ENCODE results near the gene ALDH1A3. TPM values are rescaled to one million over a fixed set of nuclear protein-coding genes. Genes with fewer than 3 reads are reported as not detected.

ALDH1A3 gene
- total and polyA plus RNA-seq, 8 donors = 3.5 to 87.2 (median 30.3) TPM

DNA sequence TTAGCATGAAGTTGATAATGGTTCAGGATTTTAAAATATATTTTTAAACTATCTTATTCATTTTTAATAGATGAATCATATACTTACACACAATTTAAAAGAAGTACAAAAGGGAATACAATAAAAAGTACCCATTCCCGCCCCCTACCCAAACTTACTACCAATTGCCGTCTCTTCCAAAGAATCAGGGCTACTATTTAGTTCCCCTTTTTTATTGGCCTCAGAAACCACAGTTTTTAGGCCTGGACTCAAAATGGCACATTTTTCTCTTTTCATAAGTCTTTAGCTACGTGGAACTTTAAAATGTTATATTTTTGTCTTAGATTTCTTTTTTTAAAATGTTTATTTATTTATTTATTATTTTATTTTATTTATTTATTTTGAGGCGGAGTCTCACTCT lies 57.5 kb downstream of the ALDH1A3 start:
- no peak for TF ChIP-seq POLR2A (IDR thresholded peaks at IDR 0.05)
- no peak for TF ChIP-seq EP300 (IDR thresholded peaks at IDR 0.05)
- TF ChIP-seq, protein P1, sequence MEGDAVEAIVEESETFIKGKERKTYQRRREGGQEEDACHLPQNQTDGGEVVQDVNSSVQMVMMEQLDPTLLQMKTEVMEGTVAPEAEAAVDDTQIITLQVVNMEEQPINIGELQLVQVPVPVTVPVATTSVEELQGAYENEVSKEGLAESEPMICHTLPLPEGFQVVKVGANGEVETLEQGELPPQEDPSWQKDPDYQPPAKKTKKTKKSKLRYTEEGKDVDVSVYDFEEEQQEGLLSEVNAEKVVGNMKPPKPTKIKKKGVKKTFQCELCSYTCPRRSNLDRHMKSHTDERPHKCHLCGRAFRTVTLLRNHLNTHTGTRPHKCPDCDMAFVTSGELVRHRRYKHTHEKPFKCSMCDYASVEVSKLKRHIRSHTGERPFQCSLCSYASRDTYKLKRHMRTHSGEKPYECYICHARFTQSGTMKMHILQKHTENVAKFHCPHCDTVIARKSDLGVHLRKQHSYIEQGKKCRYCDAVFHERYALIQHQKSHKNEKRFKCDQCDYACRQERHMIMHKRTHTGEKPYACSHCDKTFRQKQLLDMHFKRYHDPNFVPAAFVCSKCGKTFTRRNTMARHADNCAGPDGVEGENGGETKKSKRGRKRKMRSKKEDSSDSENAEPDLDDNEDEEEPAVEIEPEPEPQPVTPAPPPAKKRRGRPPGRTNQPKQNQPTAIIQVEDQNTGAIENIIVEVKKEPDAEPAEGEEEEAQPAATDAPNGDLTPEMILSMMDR (IDR thresholded peaks at IDR 0.05) = no peak
- TF ChIP-seq POLR2AphosphoS5 (IDR thresholded peaks at IDR 0.05) = no peak
- H3K4me1 ChIP-seq = peaks cover 0 to 5% (median 0%) of the 10 kb centered on the region in 4 donors
- no peak overlapping the region for H3K4me3 ChIP-seq
- H3K27me3 ChIP-seq = no peaks in the 10 kb centered on the region
- no peak for DNase-seq
- WGBS, 5 donors = 81 to 91% (median 90%) methylated on average over 4 of the region's 4 CpGs
- no peak overlapping the region for H3K27ac ChIP-seq
- H3K9me3 ChIP-seq = no peaks in the 10 kb centered on the region
- intact Hi-C loops (cut with DNase I; ENCODE audit: low total_unique reads) = no loop called here
- peaks cover 0 to 13% (median 0%) of the 10 kb centered on the region in 4 donors for H3K36me3 ChIP-seq

GRCh38 chr15:100939791-100940190 lies 60.2 kb downstream of the ALDH1A3 start:
- TF ChIP-seq POLR2A (IDR thresholded peaks at IDR 0.05) (no peak), POLR2AphosphoS5 (IDR thresholded peaks at IDR 0.05) (no peak), EP300 (IDR thresholded peaks at IDR 0.05) (no peak)
- TF ChIP-seq, protein P1 (IDR thresholded peaks at IDR 0.05) = no peak
- DNase-seq = no peak
- Histone ChIP-seq H3K36me3 (peaks cover 0 to 13% (median 0%) of the 10 kb centered on the region in 4 donors), H3K4me1 (peaks cover 0 to 10% (median 0%) of the 10 kb centered on the region in 4 donors), H3K27ac (no peak overlapping the region), H3K4me3 (no peak overlapping the region), H3K9me3 (no peaks in the 10 kb centered on the region), H3K27me3 (no peaks in the 10 kb centered on the region)
- WGBS, 5 donors = 68 to 85% (median 79%) methylated on average over 4 of the region's 4 CpGs
- intact Hi-C loops (cut with DNase I; ENCODE audit: low total_unique reads) = no loop called here

DNA sequence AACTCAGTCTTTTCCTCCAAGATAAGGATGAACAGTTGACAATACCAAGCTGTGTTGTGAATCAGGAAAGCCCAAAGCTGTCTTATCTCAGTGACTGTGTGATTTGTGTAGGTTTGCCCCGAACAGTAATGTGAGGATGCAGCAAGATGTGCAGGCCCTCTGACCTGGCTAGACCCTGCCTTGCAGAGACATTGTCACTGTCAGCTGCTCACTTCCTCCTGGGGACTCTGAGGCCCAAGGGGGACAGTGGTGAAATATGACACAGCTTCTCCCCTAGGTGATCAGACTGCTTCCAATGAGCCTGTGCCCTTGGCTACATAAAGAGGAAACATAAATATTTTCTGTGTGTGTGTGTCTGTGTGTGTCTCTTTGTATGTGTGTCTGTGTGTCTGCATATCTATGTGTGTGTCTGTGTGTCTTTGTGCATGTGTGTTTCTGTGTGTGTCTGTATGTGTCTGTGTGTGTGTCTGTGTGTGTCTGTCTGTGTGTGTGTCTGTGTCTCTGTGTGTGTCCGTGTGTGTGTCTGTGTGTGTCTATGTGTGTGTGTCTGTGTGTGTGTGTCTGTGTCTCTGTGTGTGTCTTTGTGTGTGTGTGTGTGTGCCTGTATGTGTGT lies 61.2 kb downstream of the ALDH1A3 start:
- peaks cover 0 to 8% (median 0%) of the 10 kb centered on the region in 4 donors for H3K36me3 ChIP-seq
- no peak overlapping the region for H3K4me3 ChIP-seq
- H3K27me3 ChIP-seq = no peaks in the 10 kb centered on the region
- no peak overlapping the region for H3K27ac ChIP-seq
- TF ChIP-seq POLR2A (IDR thresholded peaks at IDR 0.05) (no peak), POLR2AphosphoS5 (IDR thresholded peaks at IDR 0.05) (no peak), EP300 (IDR thresholded peaks at IDR 0.05) (no peak)
- TF ChIP-seq, protein P1 (IDR thresholded peaks at IDR 0.05) = no peak
- no peaks in the 10 kb centered on the region for H3K9me3 ChIP-seq
- H3K4me1 ChIP-seq = peaks cover 0 to 10% (median 0%) of the 10 kb centered on the region in 4 donors
- intact Hi-C loops (cut with DNase I; ENCODE audit: low total_unique reads) = no loop called here
- peak in 1 of 2 donors; percentile 38 for DNase-seq
- WGBS, 5 donors = 77 to 88% (median 84%) methylated on average over 2 of the region's 2 CpGs

- H3K27ac ChIP-seq = no peak overlapping the region
- H3K36me3 ChIP-seq = peaks cover 0 to 2% (median 0%) of the 10 kb centered on the region in 4 donors
- 70 to 84% (median 75%) methylated on average over 8 to 10 of the region's 10 CpGs for WGBS, 5 donors
- no peaks in the 10 kb centered on the region for H3K9me3 ChIP-seq
- no peak overlapping the region for H3K4me3 ChIP-seq
- H3K27me3 ChIP-seq = no peaks in the 10 kb centered on the region
- peaks cover 0 to 10% (median 0%) of the 10 kb centered on the region in 4 donors for H3K4me1 ChIP-seq
- DNase-seq = no peak
- intact Hi-C loops (cut with DNase I; ENCODE audit: low total_unique reads) = no loop called here
- TF ChIP-seq POLR2AphosphoS5 (IDR thresholded peaks at IDR 0.05) (no peak), POLR2A (IDR thresholded peaks at IDR 0.05) (no peak), EP300 (IDR thresholded peaks at IDR 0.05) (no peak)
- TF ChIP-seq, protein P1 (IDR thresholded peaks at IDR 0.05) = no peak
Measured at GRCh38 chr15:100941536-100941935, 61.9 kb downstream of the ALDH1A3 start.

All from stomach (tissue), 9 donors.